Keratinocyte (primary cell): ENCODE results near the gene KCNJ6.

ENCODE experiments used
- CTCF ChIP-seq, 3 experiments: IDR thresholded peaks in 1 of 3; conservative IDR thresholded peaks in 1 of 3; optimal IDR thresholded peaks in 1 of 3; 2 replicates in 2 of 3; 3 replicates in 1 of 3; pipeline versions ENCODE3 to v1.5.1; 2011; ENCODE audit warnings: low read length in 3 of 3, mild to moderate bottlenecking in 3 of 3, moderate library complexity in 2 of 3, control low read depth in 1 of 3, inconsistent platforms in 1 of 3; ENCODE audit not compliant: insufficient read depth in 2 of 3; ENCODE audit errors: extremely low read depth in 1 of 3
- EZH2 ChIP-seq: IDR thresholded peaks from one replicate; pipeline ENCODE4 v1.6.1; 2012; ENCODE audit warnings: inconsistent platforms, mild to moderate bottlenecking, low read length, moderate library complexity

DNA sequence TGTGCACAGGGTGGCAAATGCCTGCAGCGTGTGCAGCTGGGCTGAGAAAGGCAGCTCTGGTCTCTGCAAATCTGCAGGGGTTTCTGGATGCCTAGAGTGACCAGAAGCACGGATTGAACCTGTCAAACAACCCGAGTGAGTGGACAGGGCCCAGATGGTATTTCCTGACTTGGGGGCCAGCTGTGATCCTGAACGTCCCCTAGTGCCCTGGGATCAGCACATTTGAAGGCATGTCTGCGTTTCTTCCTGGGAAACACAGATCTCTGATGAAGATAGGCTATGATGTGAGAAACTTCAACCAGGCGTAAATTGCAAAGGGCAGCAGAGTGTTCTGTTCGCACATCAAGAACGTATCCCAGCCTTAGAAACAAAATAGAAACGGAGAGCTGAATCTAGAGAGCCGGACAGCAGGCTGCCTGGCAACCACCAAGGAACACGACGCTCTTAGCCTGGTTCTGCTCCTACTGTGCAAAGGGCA, 163.1 kb downstream of the KCNJ6 start:
- TF ChIP-seq CTCF (optimal IDR thresholded peaks at IDR 0.05 in 1 of 3, IDR thresholded peaks at IDR 0.05 in 1 of 3, conservative IDR thresholded peaks at IDR 0.05 in 1 of 3; ENCODE audit: extremely low read depth in 1 of 3, insufficient read depth in 2 of 3, low read length in 3 of 3) (no peak), EZH2 (no peak)
